Midbrain (tissue), 1 donor: ENCODE results near the gene ARHGEF4.

Experiments
- DNase-seq: peaks from one replicate; lab custom pipeline; 2025; lab: John Stamatoyannopoulos, UW

The ARHGEF4 gene

DNA sequence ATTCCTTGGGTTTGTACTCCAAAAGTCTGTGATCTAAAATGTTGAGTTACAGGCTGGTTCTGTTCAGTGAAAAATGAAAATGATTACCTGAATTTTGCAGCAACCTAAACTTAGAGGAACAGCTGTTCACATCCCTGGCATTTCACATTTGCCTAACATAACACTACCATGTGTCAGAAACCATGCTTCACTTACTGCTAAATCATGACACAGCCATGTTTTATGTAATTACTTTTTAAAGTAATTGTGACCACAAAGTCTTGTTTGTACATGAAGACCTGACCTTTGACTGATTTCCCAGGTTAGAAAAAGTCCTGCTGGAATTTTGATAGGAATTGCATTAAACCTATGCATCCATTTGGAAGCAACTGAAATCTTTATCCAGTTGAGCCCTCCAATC, 177.4 kb downstream of the ARHGEF4 start:
- no peak for DNase-seq

DNA sequence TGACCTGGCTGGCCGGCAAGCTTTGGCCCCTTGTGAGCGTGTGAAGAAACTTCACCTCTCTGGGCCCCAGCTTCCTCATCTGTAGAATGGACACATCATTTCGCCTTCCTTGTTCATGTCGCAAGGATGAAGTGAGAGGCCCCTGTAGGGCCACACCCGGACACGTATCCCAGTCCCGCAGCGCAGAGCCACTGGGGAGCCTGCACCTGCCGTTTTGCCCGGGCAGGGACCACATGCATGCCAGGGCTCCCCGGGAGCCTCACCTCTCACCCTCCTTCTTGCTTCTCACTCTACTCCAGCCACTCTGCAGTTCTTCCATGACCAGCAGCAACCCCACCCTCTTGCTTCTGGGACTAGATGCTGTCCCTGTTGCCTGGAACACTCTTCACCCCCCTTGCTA, 179.1 kb downstream of the ARHGEF4 start:
- no peak for DNase-seq

GRCh38 chr2:131016826-131017741, 180.4 kb downstream of the ARHGEF4 start:
- DNase-seq = no peak

- no peak for DNase-seq
These were observed 186.0 kb downstream of the ARHGEF4 start for GRCh38 chr2:131022731-131023130.

- no peak for DNase-seq
These were observed 187.0 kb downstream of the ARHGEF4 start for GRCh38 chr2:131023758-131024157.

- DNase-seq = no peak
These were observed 190.2 kb downstream of the ARHGEF4 start for GRCh38 chr2:131026919-131027318.

DNA sequence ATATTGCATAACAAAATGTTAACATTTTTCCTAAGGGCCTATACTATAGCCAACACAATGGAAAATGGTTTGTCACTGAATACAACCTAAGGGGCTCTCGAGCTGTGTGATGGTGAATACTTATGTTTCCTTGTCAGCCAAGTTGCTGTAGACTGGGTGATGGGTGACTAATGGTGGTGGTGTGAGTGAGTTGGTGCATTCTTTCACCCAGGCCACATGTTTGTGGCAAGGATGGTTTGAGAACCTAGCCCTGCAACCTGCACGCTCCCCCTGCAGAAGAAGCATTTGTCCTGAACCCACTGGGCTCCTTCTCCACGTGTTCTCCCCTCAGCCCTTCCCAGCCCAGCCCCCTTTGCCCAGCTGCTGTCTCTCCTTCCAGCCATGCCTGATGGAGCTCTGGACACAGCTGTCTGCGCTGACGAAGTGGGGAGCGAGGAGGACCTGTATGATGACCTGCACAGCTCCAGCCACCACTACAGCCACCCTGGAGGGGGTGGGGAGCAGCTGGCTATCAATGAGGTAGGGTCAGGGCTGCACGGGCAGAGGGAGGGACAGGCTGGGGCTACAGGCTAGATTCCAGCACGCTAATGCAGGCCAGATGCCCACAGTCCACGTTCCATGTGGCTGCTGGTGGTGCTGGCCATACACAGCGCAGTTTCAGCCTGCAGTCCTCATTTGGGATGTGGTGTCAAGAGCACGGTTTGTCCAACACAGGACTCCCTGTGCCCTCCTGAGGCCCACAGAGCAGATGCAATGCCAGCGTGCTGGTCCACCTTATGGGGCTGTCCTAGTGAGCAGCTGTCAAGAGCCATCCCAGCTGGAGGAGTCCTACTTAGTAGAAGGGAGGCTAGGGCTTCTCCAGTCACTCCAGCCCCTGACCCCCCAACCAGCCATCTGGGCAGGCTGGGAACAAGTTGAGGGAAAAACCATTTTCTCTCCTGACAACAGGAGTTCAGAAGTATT, 191.1 kb downstream of the ARHGEF4 start:
- no peak for DNase-seq

- DNase-seq = no peak
These were observed 193.1 kb downstream of the ARHGEF4 start for GRCh38 chr2:131029812-131030211.

DNA sequence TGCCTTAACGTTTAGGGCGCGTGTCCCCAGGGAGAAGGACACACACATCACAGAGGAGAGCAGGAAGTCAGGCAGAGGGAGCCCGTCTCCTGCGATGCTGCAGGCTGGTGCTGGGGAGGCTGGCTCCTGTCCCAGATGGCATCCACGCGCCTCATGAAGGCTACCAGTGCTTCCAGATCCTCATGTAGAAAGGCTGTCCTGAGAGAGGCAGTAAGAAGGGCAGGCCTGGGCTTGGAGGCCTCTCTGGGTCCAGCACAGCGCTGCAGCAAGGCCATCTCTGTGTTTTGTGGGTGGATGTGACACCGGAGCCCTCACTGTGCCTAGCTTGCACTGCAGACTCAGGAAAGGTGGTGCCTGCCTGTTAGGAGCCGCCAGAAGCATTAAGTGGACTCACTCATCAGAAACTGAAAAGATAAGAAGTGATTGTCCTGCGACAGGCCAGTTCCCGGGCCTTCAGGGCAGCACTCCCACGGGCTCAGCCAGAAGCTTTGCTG, 193.8 kb downstream of the ARHGEF4 start:
- DNase-seq = peak; percentile 75

DNA sequence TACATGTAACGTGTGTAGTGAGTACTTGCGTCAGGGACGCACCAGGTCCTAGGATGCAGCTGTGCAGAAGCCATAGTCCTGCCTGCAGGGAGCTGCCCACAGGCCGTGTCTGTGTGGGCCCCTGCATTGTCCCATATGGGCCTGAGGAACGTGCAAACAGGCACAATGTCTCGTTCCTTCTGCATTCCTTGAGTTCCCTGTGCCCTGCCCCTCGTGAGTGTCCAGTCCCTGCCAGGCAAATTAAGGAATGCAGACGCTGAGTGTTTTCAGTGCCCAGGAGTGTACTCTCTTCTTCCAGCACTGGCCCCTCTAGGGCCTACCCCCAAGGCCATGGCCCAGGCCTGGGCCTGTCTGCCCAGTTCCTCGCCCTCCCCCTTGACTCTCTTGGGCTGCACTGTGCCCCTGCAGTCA, 194.7 kb downstream of the ARHGEF4 start:
- no peak for DNase-seq

DNA sequence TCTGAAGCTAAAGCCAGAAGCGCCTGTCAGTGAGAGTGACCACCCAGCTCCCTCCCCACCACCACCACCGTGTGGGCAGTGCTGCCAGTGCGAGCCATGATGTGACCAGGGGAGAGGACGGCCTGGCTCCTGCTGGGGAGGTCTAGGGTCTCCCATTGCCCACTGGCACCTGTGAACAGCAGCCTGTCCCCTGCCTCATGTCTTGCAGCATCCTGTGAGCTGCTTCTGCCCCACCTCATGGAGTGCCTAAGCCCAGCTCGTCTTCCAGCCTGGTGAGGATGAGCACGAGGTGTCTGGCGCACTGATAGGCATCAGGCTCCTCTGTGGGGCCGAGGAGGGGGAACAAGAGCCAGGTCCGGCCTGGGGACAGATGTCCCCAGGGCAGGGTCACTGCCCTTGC, 195.2 kb downstream of the ARHGEF4 start:
- DNase-seq = no peak

- no peak for DNase-seq
These were observed 195.7 kb downstream of the ARHGEF4 start for GRCh38 chr2:131032393-131032836.

GRCh38 chr2:131033786-131034121, 197.0 kb downstream of the ARHGEF4 start:
- DNase-seq = no peak

DNA sequence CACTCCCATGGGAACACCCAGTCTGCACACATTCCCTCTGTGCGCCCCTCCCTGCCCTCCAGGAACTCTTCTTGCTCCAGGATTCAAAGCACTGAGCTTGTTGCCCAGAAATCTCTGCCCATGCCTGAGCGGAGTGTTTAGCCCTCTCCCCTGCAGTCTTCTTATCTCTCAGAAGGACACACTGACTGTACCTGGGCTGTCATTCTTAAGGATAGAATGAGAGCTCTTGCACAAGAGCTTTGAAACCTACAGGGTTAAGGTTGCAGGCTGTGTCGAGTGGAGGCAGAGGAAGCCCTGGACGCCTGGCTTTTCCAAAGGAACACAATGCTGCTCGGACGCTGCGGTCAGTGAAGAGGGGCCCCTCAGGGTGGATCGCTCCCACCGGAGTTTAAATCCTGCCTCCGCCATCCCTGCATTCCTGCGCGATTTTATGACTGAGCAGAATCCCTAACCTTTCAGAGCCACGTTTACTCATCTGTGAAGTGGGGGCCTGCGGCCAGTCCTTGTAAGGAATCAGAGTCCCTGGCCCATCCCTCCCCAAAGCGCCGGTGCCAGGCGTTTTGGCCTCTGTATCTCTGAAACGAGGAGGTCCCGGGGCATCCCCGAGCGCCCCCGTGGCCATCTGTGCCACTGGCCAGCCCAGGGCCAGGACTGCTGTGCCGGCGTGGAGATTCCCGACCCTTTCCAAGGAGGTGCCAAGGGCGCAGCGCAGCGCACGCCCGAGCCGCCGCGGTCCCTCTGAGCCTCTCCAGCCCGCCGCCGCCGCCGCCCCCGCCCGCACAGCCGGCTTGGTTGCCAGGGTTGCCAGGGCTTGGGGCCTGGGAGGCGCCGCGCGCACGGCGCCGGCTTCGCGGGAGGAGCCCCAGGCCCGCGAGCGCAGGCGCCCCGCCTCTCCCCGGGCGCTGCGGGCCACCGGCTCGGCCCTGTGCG, 197.7 kb downstream of the ARHGEF4 start:
- DNase-seq = peak; percentile 61

DNA sequence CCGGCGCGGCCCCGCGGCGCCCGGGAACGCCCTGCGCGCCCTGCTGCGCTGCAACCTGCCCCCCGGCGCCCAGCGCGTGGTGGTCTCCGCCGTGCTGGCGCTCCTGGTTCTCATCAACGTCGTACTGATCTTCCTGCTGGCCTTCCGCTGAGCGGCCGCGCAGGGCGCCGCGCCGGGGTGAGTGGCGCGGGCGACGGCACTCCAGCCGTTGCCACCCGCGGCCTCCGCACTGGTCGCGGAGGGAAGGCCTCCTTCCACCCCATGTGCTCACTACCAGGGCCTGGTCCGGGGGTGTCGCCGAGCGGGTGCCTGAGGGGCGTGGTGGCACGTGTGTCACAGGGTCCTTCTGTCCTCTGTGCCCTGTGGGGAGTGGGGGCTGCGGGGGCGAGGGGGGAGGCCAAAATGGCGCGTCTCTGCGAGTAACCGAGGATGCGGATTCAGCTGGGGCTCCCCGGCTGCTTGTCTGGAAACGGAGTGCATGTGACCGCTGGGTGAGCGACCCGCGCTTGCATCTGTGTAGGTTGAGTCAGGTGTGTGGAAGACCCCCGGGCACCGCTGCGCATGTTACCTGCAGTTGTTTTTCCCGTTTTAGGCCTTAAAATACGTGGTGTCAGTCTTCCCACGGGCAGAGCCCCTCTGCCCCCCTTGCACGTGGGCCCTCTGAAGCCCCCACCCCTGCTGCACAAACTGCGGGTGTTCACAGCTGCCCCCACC, 198.6 kb downstream of the ARHGEF4 start:
- no peak for DNase-seq

- DNase-seq = no peak
These were observed 199.1 kb downstream of the ARHGEF4 start for GRCh38 chr2:131035826-131036231.

GRCh38 chr2:131036269-131036668, 199.6 kb downstream of the ARHGEF4 start:
- DNase-seq = no peak

- DNase-seq = no peak
These were observed 200.1 kb downstream of the ARHGEF4 start for GRCh38 chr2:131036696-131037397.

- no peak for DNase-seq
These were observed 200.9 kb downstream of the ARHGEF4 start for GRCh38 chr2:131037398-131038257.
